RKO (cell line): Measurements from ENCODE around the gene ANKRD31.
"Not testable (repeated sequence)": the region's sequence is repeated elsewhere in the genome, so short reads cannot be mapped to it uniquely, and the experiment has no call there.

Source experiments
- DNase-seq: peaks from one replicate; pipeline ENCODE4 v3.0.0-alpha.2; 2016; ENCODE audit warnings: low spot score

The ANKRD31 gene

GRCh38 chr5:75236322-75237316 lies at the start of gene ANKRD31:
Gene ANKRD31 (minus strand): TSS chr5:75236878. CDS start chr5:75236686, 192 bp downstream.
- peak; percentile 86 for DNase-seq

GRCh38 chr5:75286211-75286773 lies 49.6 kb upstream of the ANKRD31 start:
- no peak for DNase-seq

- no peak for DNase-seq
These were observed 45.9 kb upstream of the ANKRD31 start for GRCh38 chr5:75282581-75282980.

- DNase-seq = peak; percentile 37
These were observed 45.2 kb upstream of the ANKRD31 start for GRCh38 chr5:75281716-75282465.

- no peak for DNase-seq
These were observed 42.6 kb upstream of the ANKRD31 start for GRCh38 chr5:75279321-75279720.

- DNase-seq = no peak
These were observed 40.8 kb upstream of the ANKRD31 start for GRCh38 chr5:75277463-75277862.

GRCh38 chr5:75275756-75276155 lies 39.1 kb upstream of the ANKRD31 start:
- DNase-seq = no peak

GRCh38 chr5:75275147-75275546 lies 38.5 kb upstream of the ANKRD31 start:
- no peak for DNase-seq

- DNase-seq = no peak
These were observed 37.8 kb upstream of the ANKRD31 start for GRCh38 chr5:75274486-75274885.

- DNase-seq = not testable (repeated sequence)
These were observed 33.9 kb upstream of the ANKRD31 start for GRCh38 chr5:75270605-75271004.

GRCh38 chr5:75265731-75266130 lies 29.1 kb upstream of the ANKRD31 start:
- peak; percentile 63 for DNase-seq

- DNase-seq = no peak
These were observed 25.6 kb upstream of the ANKRD31 start for GRCh38 chr5:75262271-75262670.

GRCh38 chr5:75260708-75261107 lies 24.0 kb upstream of the ANKRD31 start:
- DNase-seq = no peak

GRCh38 chr5:75250452-75250851 lies 13.8 kb upstream of the ANKRD31 start:
- DNase-seq = not testable (repeated sequence)

- no peak for DNase-seq
These were observed 8.3 kb upstream of the ANKRD31 start for GRCh38 chr5:75245023-75245422.

GRCh38 chr5:75243510-75243909 lies 6.8 kb upstream of the ANKRD31 start:
- DNase-seq = no peak

- DNase-seq = no peak
These were observed 6.4 kb upstream of the ANKRD31 start for GRCh38 chr5:75243100-75243499.

- DNase-seq = no peak
These were observed 5.4 kb upstream of the ANKRD31 start for GRCh38 chr5:75242067-75242466.

- no peak for DNase-seq
These were observed 3.0 kb upstream of the ANKRD31 start for GRCh38 chr5:75239681-75240080.

- DNase-seq = peak; percentile 57
These were observed 967 bp downstream of the ANKRD31 start for GRCh38 chr5:75235711-75236110.

GRCh38 chr5:75234251-75234650 lies 2.4 kb downstream of the ANKRD31 start:
- peak; percentile 52 for DNase-seq

- DNase-seq = no peak
These were observed 9.8 kb downstream of the ANKRD31 start for GRCh38 chr5:75226916-75227315.

- no peak for DNase-seq
These were observed 11.2 kb downstream of the ANKRD31 start for GRCh38 chr5:75225506-75225905.
